A673 (cell line): ENCODE results near the gene BEST1. TPM values are rescaled to one million over a fixed set of nuclear protein-coding genes. Genes with fewer than 3 reads are reported as not detected.

ENCODE experiments used
- BruUV-seq: library from RNA; stranded (reverse); fragments of 400-500 nt; replicated peaks from 2 replicates; lab custom pipeline; 2021; lab: Mats Ljungman, UMichigan
- CTCF ChIA-PET: fragments of 300-600 bp; sonication (Branson Sonifier 250); formaldehyde crosslinking; loops from one replicate; lab custom pipeline; 2022; ENCODE audit warnings: antibody characterized with exemption; lab: Charles Lee
- POLR2A ChIA-PET: fragments of 300-600 bp; sonication (Branson Sonifier 250); formaldehyde crosslinking; loops from one replicate; lab custom pipeline; 2022; ENCODE audit warnings: antibody characterized with exemption; ENCODE audit not compliant: low non-redundant PET; lab: Charles Lee
- DNase-seq: peaks from one replicate; pipeline ENCODE4 v3.0.0-alpha.2; 2015; ENCODE audit warnings: low spot score
- H3K27ac ChIP-seq: fragments of 200-600 bp; sonication (generic); 2 replicates; pipeline ENCODE4 v1.5.1; 2016; ENCODE audit warnings: mixed run types, low read depth, mild to moderate bottlenecking, mixed read lengths, antibody characterized with exemption, low read length; ENCODE audit not compliant: poor library complexity, severe bottlenecking
- H3K27me3 ChIP-seq: fragments of 200-600 bp; sonication (generic); replicated peaks from 2 replicates; pipeline ENCODE4 v1.6.1; 2017; ENCODE audit warnings: mixed run types, low read depth, mild to moderate bottlenecking, mixed read lengths, antibody characterized with exemption, low read length; ENCODE audit not compliant: insufficient read depth, poor library complexity
- H3K36me3 ChIP-seq: fragments of 200-600 bp; sonication (generic); 2 replicates; pipeline ENCODE4 v1.6.1; 2016; ENCODE audit warnings: mixed run types, mild to moderate bottlenecking, mixed read lengths, antibody characterized with exemption, low read length; ENCODE audit not compliant: insufficient read depth, poor library complexity, severe bottlenecking
- H3K4me1 ChIP-seq: fragments of 200-600 bp; sonication (generic); 2 replicates; pipeline ENCODE4 v1.6.1; 2017; ENCODE audit warnings: mixed run types, mild to moderate bottlenecking, mixed read lengths, antibody characterized with exemption, low read length; ENCODE audit not compliant: insufficient read depth, poor library complexity, severe bottlenecking
- H3K4me3 ChIP-seq: fragments of 200-600 bp; sonication (generic); 2 replicates; pipeline ENCODE4 v1.5.1; 2016; ENCODE audit warnings: low read depth, mixed run types, mild to moderate bottlenecking, mixed read lengths, low read length; ENCODE audit not compliant: poor library complexity, severe bottlenecking
- H3K9me3 ChIP-seq: fragments of 200-600 bp; sonication (generic); 2 replicates; pipeline ENCODE4 v1.6.1; 2016; ENCODE audit warnings: mixed run types, low read depth, mild to moderate bottlenecking, mixed read lengths, antibody characterized with exemption, low read length; ENCODE audit not compliant: poor library complexity, severe bottlenecking
- EZH2 ChIP-seq: fragments of 200-600 bp; sonication (generic); IDR thresholded peaks from 2 replicates; pipeline ENCODE4 v1.6.1; 2017; ENCODE audit warnings: borderline replicate concordance, low read depth, mild to moderate bottlenecking, mixed read lengths, antibody characterized with exemption, low read length; ENCODE audit not compliant: poor library complexity, severe bottlenecking
- intact Hi-C: fragments of 100-400 bp; cut with micrococcal nuclease; formaldehyde crosslinking; loops from one replicate; pipeline ENCODE4 v1.10.0; 2022; ENCODE audit not compliant: unreplicated experiment
- total RNA-seq: library from RNA; stranded (reverse); gene quantifications from 2 replicates; pipeline ENCODE4 v1.2.3, GENCODE V29; 2021
- TF ChIP-seq, protein P1 (sequence below): fragments of 300-800, 200-600 bp; sonication (generic); conservative IDR thresholded peaks from 2 replicates; pipeline ENCODE4 v1.5.1; 2017; ENCODE audit warnings: low read depth, mild to moderate bottlenecking, antibody characterized with exemption, low read length, moderate library complexity, mixed read lengths

BEST1 gene
- total RNA-seq, 1 experiment from 2014 or later: 5.3 TPM

DNA sequence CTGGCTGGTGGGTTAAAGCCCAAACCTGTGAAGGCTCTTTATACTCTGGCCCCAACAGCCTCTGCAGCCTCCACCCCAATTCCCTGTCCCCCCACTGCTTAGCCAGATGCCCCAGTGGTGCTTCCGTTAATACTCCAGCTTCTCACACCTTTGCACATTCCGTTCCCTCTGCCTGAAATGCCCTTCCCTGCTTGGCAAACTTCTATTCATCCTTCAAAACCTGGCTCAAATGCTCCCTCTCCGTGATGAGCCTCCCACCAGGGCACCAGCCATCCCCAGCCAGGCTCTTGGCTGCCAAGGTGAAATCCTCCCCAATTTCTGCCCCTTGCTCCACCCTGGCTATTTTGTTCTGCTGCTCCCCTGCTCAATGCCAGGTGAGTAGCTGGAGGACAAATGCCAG lies 46.3 kb upstream of the BEST1 start:
- no peak overlapping the region for H3K27ac ChIP-seq
- BruUV-seq: no TSS peak
- intact Hi-C loops: no loop called here
- no peaks in the 10 kb centered on the region for H3K4me1 ChIP-seq
- TF ChIP-seq, protein P1, sequence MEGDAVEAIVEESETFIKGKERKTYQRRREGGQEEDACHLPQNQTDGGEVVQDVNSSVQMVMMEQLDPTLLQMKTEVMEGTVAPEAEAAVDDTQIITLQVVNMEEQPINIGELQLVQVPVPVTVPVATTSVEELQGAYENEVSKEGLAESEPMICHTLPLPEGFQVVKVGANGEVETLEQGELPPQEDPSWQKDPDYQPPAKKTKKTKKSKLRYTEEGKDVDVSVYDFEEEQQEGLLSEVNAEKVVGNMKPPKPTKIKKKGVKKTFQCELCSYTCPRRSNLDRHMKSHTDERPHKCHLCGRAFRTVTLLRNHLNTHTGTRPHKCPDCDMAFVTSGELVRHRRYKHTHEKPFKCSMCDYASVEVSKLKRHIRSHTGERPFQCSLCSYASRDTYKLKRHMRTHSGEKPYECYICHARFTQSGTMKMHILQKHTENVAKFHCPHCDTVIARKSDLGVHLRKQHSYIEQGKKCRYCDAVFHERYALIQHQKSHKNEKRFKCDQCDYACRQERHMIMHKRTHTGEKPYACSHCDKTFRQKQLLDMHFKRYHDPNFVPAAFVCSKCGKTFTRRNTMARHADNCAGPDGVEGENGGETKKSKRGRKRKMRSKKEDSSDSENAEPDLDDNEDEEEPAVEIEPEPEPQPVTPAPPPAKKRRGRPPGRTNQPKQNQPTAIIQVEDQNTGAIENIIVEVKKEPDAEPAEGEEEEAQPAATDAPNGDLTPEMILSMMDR: no peak
- no peak for TF ChIP-seq EZH2
- H3K9me3 ChIP-seq: no peaks in the 10 kb centered on the region
- ChIA-PET CTCF (no interaction called here), POLR2A (no interaction called here)
- no peaks in the 10 kb centered on the region for H3K27me3 ChIP-seq
- H3K36me3 ChIP-seq: peaks cover 5% of the 10 kb centered on the region
- no peak for DNase-seq
- no peak overlapping the region for H3K4me3 ChIP-seq

DNA sequence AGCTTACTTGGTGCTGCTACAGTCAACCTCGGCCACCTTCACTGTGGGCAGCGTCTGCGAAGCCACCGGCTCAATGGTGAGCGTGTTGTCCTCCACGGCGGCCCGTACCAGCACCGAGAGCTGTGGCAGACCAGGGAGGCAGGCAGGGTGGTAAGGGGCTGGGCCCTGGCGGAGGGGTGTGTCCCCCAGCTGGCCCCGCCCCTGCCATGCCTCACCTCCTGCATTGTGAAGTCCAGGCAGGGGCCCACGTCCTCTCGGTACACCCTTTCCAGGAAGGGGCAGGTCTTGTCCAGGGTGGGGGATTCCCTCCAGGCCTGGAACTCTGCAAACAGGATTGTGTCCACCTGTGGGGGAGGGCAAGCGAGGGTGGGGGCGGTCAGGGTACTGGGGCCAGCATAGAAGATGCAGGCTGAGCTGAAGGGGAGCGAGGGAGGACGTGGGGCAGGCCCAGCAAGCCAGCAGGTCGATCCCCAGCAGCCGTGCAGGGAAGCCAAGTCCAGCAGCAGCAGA lies 45.6 kb upstream of the BEST1 start:
- no peaks in the 10 kb centered on the region for H3K9me3 ChIP-seq
- POLR2A ChIA-PET: no interaction called here
- no peaks in the 10 kb centered on the region for H3K27me3 ChIP-seq
- peaks cover 5% of the 10 kb centered on the region for H3K36me3 ChIP-seq
- H3K4me1 ChIP-seq: no peaks in the 10 kb centered on the region
- no peak for DNase-seq
- no peak overlapping the region for H3K4me3 ChIP-seq
- CTCF ChIA-PET: no interaction called here
- intact Hi-C loops: no loop called here
- no peak overlapping the region for H3K27ac ChIP-seq
- TF ChIP-seq, protein P1: no peak
- no peak for TF ChIP-seq EZH2
- BruUV-seq: no TSS peak

DNA sequence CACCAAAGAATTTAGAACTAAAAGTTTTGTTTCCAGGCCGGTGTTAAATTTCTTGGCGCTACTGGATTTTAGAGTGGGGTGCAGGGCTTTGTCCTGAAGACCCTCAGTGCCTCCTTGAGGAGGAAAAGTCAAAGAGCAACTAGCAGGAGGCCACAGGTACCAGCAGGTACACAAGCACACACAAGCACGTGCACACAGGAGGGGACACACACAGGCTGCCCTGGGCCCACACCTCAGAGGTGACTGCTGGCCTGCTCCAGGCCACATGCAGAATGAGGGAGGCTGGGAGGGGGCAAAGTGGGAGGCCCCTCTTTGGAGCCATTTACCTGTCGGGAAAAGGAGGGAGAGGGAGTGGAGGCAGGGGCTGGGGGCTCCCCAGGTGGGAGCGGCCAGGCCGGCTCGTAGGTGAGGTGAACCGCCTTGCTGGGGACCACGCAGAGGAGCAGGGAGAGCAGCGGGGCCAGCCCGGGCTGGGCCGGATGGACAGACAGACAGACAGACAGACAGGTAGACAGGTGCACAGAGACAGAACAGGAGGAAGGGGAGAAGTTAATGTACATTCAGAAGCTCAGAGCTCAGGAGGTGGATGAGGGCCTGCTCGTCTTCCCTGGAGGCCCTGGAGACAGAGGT lies 45.0 kb upstream of the BEST1 start:
- Histone ChIP-seq H3K4me1 (no peaks in the 10 kb centered on the region), H3K27ac (no peak overlapping the region), H3K4me3 (no peak overlapping the region), H3K36me3 (peaks cover 5% of the 10 kb centered on the region), H3K9me3 (no peaks in the 10 kb centered on the region), H3K27me3 (no peaks in the 10 kb centered on the region)
- TF ChIP-seq, protein P1: no peak
- no peak for TF ChIP-seq EZH2
- no TSS peak for BruUV-seq
- intact Hi-C loops: no loop called here
- CTCF ChIA-PET: no interaction called here
- no peak for DNase-seq
- POLR2A ChIA-PET: no interaction called here
